ENCODE results near the gene FANCG. TPM values are rescaled to one million over a fixed set of nuclear protein-coding genes. Genes with fewer than 3 reads are reported as not detected.
A peak's percentile ranks its signal among the peaks of the same experiment; 100 is the strongest.

The FANCG gene
- total and polyA plus RNA-seq, 2 donors = 33.7 to 35.2 TPM

DNA sequence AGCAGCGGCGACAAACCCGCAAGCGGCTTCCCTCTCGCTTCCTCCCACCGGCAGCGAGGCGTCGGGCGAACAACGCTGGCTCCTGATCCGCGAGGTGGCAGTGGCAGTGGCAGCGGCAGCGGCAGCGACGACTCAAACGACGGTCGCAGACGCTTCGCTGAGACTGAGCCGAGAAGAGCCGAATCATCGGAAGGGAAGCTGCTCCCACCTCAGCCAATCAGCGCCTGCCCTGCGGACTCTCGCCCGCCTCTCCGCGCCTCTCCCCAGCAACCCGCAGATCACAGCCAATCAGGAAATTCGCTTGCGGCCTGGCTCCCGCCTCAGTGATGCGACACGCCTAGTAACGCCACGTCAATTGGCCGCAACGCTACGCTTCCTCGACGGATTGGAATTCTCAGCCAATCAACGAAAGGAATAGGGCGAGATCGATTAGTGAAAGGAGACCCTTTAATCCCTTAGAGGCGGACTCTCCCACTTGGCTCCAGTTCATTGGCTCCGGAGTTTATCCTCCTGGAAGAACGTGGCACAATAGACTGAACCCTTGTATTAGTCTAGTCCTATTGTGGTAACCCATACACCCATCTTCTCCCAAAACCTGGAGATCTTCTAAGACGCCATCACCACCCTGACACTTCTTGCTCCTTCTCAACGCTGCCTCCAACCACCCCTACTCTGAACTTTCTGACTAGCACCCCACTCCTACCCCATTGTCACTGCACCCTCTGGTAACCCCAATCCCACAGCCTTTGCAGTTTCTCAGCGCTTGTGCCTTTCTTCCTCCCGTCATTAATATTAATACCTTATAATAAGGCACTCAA is 7.1 kb downstream of the FANCG start, which contains the start of gene VCP:
Gene VCP (minus strand): TSS at position 165 of the 818 bp plus-strand sequence. CDS start 272 bp downstream, outside the sequence.
- 6% methylated on average over 54 of the region's 54 CpGs for WGBS

GRCh38 chr9:35071814-35072460 is 7.8 kb downstream of the FANCG start:
- no peaks in the 10 kb centered on the region for H3K9me3 ChIP-seq (ENCODE audit: control insufficient read depth in 2 of 2, insufficient read depth in 1 of 2, low read length in 1 of 2)
- peak overlapping the region; percentile 77 to 83 for H3K4me3 ChIP-seq (ENCODE audit: low read length in 2 of 2)
- H3K27ac ChIP-seq (ENCODE audit: low read depth in 1 of 2, low read length in 1 of 2) = peak overlapping the region; percentile 96 to 99
- peak; percentile 35 to 84 (median 66) for DNase-seq (ENCODE audit: low read depth in 6 of 9, low spot score in 9 of 9)
- WGBS = under 1% methylated on average over 79 of the region's 79 CpGs
- H3K36me3 ChIP-seq (ENCODE audit: control insufficient read depth in 2 of 2, insufficient read depth in 2 of 2, low read length in 1 of 2) = peaks cover 45 to 69% of the 10 kb centered on the region in 2 donors
- H3K4me1 ChIP-seq (ENCODE audit: control insufficient read depth in 2 of 2, insufficient read depth in 2 of 2, low read length in 2 of 2) = peaks cover 15 to 23% of the 10 kb centered on the region in 2 donors
- no peaks in the 10 kb centered on the region for H3K27me3 ChIP-seq (ENCODE audit: control insufficient read depth in 2 of 2, insufficient read depth in 1 of 2, low read length in 1 of 2)

More for the DNA sequence above, 7.1 kb downstream of the FANCG start, which contains the start of gene VCP:
- Histone ChIP-seq H3K27me3 (ENCODE audit: control insufficient read depth in 2 of 2, insufficient read depth in 1 of 2, low read length in 1 of 2) (no peaks in the 10 kb centered on the region), H3K9me3 (ENCODE audit: control insufficient read depth in 2 of 2, insufficient read depth in 1 of 2, low read length in 1 of 2) (no peaks in the 10 kb centered on the region), H3K4me3 (ENCODE audit: low read length in 2 of 2) (peak within 1 kb of the TSS; percentile 77 to 83), H3K36me3 (ENCODE audit: control insufficient read depth in 2 of 2, insufficient read depth in 2 of 2, low read length in 1 of 2) (peaks cover 38 to 63% of the 10 kb centered on the region in 2 donors), H3K27ac (ENCODE audit: low read depth in 1 of 2, low read length in 1 of 2) (peak within 1 kb of the TSS; percentile 96 to 99), H3K4me1 (ENCODE audit: control insufficient read depth in 2 of 2, insufficient read depth in 2 of 2, low read length in 2 of 2) (peaks cover 15 to 24% of the 10 kb centered on the region in 2 donors)
- DNase-seq (ENCODE audit: low read depth in 6 of 9, low spot score in 9 of 9) = peak; percentile 90 to 98 (median 94)

DNA sequence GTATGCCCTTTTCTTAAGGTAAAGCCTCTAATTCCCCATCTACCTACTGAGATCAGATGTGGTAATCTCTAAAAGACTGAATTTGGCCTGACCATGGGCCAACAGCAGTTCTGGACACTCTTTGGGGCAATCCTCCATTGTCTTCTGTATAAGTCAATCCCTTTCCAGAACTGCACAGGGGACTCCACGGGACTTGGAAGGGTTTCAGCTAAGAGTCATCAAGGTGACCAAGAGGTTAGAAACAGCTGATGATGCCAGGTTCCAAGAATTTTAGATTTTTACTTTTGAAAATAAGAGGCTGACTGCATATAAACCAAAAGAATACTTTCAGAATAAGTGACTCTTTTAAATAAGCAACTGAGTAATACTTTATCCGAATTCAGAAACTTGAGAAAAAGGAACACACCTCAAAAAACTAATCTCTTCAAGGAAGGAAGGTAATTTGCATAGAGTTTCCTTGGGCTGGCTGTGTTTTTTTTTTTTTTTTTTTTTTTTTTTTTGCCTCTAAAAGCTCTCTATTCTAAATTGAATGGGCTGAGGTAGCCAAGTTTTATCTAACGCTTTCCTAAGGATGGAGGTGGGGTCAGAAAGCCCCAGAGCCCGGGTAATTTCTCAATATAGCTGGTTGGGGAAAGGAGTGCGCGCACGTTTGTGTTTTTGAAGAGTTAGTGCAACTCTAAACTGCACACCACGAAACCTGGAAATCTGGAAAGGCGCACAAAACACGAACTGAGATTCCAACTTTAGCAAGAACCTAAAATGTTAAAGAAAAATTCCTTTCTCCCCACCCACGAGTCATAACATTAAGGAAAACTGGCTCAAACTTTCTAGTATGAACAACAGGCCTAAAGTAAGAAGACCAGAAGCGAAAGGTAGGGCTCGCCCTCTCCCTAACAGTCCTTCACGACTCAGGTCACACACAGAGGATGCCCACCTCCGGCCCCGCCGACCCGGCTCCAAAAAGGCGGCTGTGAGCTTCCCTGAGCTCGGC is 8.6 kb downstream of the FANCG start:
- peaks cover 15 to 23% of the 10 kb centered on the region in 2 donors for H3K4me1 ChIP-seq (ENCODE audit: control insufficient read depth in 2 of 2, insufficient read depth in 2 of 2, low read length in 2 of 2)
- H3K27ac ChIP-seq (ENCODE audit: low read depth in 1 of 2, low read length in 1 of 2) = peak overlapping the region; percentile 96 to 99
- H3K4me3 ChIP-seq (ENCODE audit: low read length in 2 of 2) = peak overlapping the region; percentile 77 to 83
- H3K9me3 ChIP-seq (ENCODE audit: control insufficient read depth in 2 of 2, insufficient read depth in 1 of 2, low read length in 1 of 2) = no peaks in the 10 kb centered on the region
- H3K36me3 ChIP-seq (ENCODE audit: control insufficient read depth in 2 of 2, insufficient read depth in 2 of 2, low read length in 1 of 2) = peaks cover 45 to 69% of the 10 kb centered on the region in 2 donors
- peak in 2 of 9 donors; percentile 5 to 17 for DNase-seq (ENCODE audit: low read depth in 6 of 9, low spot score in 9 of 9)
- no peaks in the 10 kb centered on the region for H3K27me3 ChIP-seq (ENCODE audit: control insufficient read depth in 2 of 2, insufficient read depth in 1 of 2, low read length in 1 of 2)
- 3% methylated on average over 20 of the region's 20 CpGs for WGBS

- peaks cover 15 to 23% of the 10 kb centered on the region in 2 donors for H3K4me1 ChIP-seq (ENCODE audit: control insufficient read depth in 2 of 2, insufficient read depth in 2 of 2, low read length in 2 of 2)
- H3K4me3 ChIP-seq (ENCODE audit: low read length in 2 of 2) = no peak overlapping the region
- H3K27ac ChIP-seq (ENCODE audit: low read depth in 1 of 2, low read length in 1 of 2) = no peak overlapping the region
- peaks cover 53 to 68% of the 10 kb centered on the region in 2 donors for H3K36me3 ChIP-seq (ENCODE audit: control insufficient read depth in 2 of 2, insufficient read depth in 2 of 2, low read length in 1 of 2)
- WGBS = 97% methylated on average over 4 of the region's 4 CpGs
- H3K9me3 ChIP-seq (ENCODE audit: control insufficient read depth in 2 of 2, insufficient read depth in 1 of 2, low read length in 1 of 2) = no peaks in the 10 kb centered on the region
- H3K27me3 ChIP-seq (ENCODE audit: control insufficient read depth in 2 of 2, insufficient read depth in 1 of 2, low read length in 1 of 2) = no peaks in the 10 kb centered on the region
- DNase-seq (ENCODE audit: low read depth in 6 of 9, low spot score in 9 of 9) = no peak
These were observed 10.7 kb downstream of the FANCG start for GRCh38 chr9:35069020-35069419.

- peaks cover 15% of the 10 kb centered on the region in 2 donors for H3K4me1 ChIP-seq (ENCODE audit: control insufficient read depth in 2 of 2, insufficient read depth in 2 of 2, low read length in 2 of 2)
- peaks cover 67 to 81% of the 10 kb centered on the region in 2 donors for H3K36me3 ChIP-seq (ENCODE audit: control insufficient read depth in 2 of 2, insufficient read depth in 2 of 2, low read length in 1 of 2)
- WGBS = 100% methylated on average over 1 of the region's 1 CpG
These were observed 12.7 kb downstream of the FANCG start for GRCh38 chr9:35067056-35067455.

GRCh38 chr9:35060548-35061207 is 19.1 kb downstream of the FANCG start:
- no peak for DNase-seq (ENCODE audit: low read depth in 6 of 9, low spot score in 9 of 9)
- no peak overlapping the region for H3K4me3 ChIP-seq (ENCODE audit: low read length in 2 of 2)
- no peaks in the 10 kb centered on the region for H3K4me1 ChIP-seq (ENCODE audit: control insufficient read depth in 2 of 2, insufficient read depth in 2 of 2, low read length in 2 of 2)
- no peaks in the 10 kb centered on the region for H3K27me3 ChIP-seq (ENCODE audit: control insufficient read depth in 2 of 2, insufficient read depth in 1 of 2, low read length in 1 of 2)
- no peak overlapping the region for H3K27ac ChIP-seq (ENCODE audit: low read depth in 1 of 2, low read length in 1 of 2)
- H3K36me3 ChIP-seq (ENCODE audit: control insufficient read depth in 2 of 2, insufficient read depth in 2 of 2, low read length in 1 of 2) = peaks cover 87 to 99% of the 10 kb centered on the region in 2 donors
- WGBS = 98% methylated on average over 11 of the region's 11 CpGs
- H3K9me3 ChIP-seq (ENCODE audit: control insufficient read depth in 2 of 2, insufficient read depth in 1 of 2, low read length in 1 of 2) = no peaks in the 10 kb centered on the region

More at GRCh38 chr9:35067056-35067455, 12.7 kb downstream of the FANCG start:
- Histone ChIP-seq H3K27ac (ENCODE audit: low read depth in 1 of 2, low read length in 1 of 2) (no peak overlapping the region), H3K27me3 (ENCODE audit: control insufficient read depth in 2 of 2, insufficient read depth in 1 of 2, low read length in 1 of 2) (no peaks in the 10 kb centered on the region), H3K4me3 (ENCODE audit: low read length in 2 of 2) (no peak overlapping the region), H3K9me3 (ENCODE audit: control insufficient read depth in 2 of 2, insufficient read depth in 1 of 2, low read length in 1 of 2) (no peaks in the 10 kb centered on the region)
- no peak for DNase-seq (ENCODE audit: low read depth in 6 of 9, low spot score in 9 of 9)

GRCh38 chr9:35059438-35059837 is 20.3 kb downstream of the FANCG start:
- Histone ChIP-seq H3K27ac (ENCODE audit: low read depth in 1 of 2, low read length in 1 of 2) (no peak overlapping the region), H3K27me3 (ENCODE audit: control insufficient read depth in 2 of 2, insufficient read depth in 1 of 2, low read length in 1 of 2) (no peaks in the 10 kb centered on the region), H3K4me3 (ENCODE audit: low read length in 2 of 2) (no peak overlapping the region), H3K9me3 (ENCODE audit: control insufficient read depth in 2 of 2, insufficient read depth in 1 of 2, low read length in 1 of 2) (no peaks in the 10 kb centered on the region), H3K4me1 (ENCODE audit: control insufficient read depth in 2 of 2, insufficient read depth in 2 of 2, low read length in 2 of 2) (no peaks in the 10 kb centered on the region), H3K36me3 (ENCODE audit: control insufficient read depth in 2 of 2, insufficient read depth in 2 of 2, low read length in 1 of 2) (peaks cover 80 to 96% of the 10 kb centered on the region in 2 donors)
- no peak for DNase-seq (ENCODE audit: low read depth in 6 of 9, low spot score in 9 of 9)
- WGBS = 99% methylated on average over 10 of the region's 10 CpGs

DNA sequence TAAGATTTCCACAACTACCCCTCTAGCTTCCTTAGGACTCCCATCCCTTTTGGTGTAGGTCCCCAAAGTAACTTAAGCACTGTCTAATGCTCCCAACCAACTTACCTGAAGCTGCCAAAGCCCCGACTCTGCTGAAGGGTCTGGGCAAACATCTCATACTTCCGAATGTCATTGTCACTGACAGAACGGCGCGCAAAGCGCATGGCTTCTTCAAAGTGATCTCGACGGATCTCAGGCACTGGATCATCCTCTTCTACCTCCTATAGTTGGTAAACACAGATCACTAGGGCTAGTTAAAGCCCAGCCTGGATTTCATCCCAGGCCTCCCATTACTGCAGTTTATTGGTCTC is 22.5 kb downstream of the FANCG start:
- H3K36me3 ChIP-seq (ENCODE audit: control insufficient read depth in 2 of 2, insufficient read depth in 2 of 2, low read length in 1 of 2) = peaks cover 58 to 81% of the 10 kb centered on the region in 2 donors
- no peaks in the 10 kb centered on the region for H3K9me3 ChIP-seq (ENCODE audit: control insufficient read depth in 2 of 2, insufficient read depth in 1 of 2, low read length in 1 of 2)
- DNase-seq (ENCODE audit: low read depth in 6 of 9, low spot score in 9 of 9) = no peak
- no peaks in the 10 kb centered on the region for H3K4me1 ChIP-seq (ENCODE audit: control insufficient read depth in 2 of 2, insufficient read depth in 2 of 2, low read length in 2 of 2)
- no peak overlapping the region for H3K27ac ChIP-seq (ENCODE audit: low read depth in 1 of 2, low read length in 1 of 2)
- H3K27me3 ChIP-seq (ENCODE audit: control insufficient read depth in 2 of 2, insufficient read depth in 1 of 2, low read length in 1 of 2) = no peaks in the 10 kb centered on the region
- WGBS = over 99% methylated on average over 8 of the region's 8 CpGs
- H3K4me3 ChIP-seq (ENCODE audit: low read length in 2 of 2) = no peak overlapping the region

All from thymus (tissue), 11 donors.